HG03139 (cell line): ENCODE data around the gene DIPK1C.
"Not testable (repeated sequence)": the region's sequence is repeated elsewhere in the genome, so short reads cannot be mapped to it uniquely, and the experiment has no call there.

ENCODE experiments used
- ATAC-seq: cut with Tn5 transposase; IDR thresholded peaks from one replicate; pipeline ENCODE4 v1.9.1; 2021; ENCODE audit not compliant: unreplicated experiment

Gene DIPK1C

DNA sequence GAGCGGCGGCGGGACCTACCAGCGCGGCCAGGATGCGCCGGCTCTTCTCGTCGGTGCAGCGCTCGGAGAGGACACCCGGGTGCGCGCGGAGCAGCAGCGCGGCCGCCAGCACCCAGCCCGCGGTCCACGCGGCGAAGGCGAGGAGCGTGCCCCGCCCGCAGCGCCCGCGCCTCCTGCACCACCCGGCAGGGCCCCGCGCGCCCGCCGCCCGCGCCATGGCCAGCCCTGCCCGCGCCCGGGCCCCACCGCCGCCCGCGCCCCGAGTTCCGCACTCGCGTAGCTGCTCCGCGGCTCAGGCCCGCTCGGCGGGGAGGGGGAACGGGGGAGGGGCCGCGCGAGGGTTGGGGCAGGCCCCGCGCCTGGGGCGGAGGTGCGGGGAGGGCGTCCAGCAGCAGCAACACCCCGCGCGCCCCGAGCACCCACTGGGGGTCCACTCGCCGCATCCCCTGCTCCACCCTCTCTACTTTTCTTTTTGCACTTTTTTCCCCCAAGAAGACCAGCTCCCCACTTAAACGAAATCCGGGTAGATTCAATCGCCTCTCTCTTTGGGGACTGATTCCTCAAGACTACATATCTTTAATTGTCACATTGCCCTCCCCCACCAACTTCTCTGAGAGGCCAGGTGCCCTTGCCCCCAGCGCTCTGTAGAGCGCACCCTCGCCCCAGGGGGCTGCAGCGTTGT is at the start of gene DIPK1C:
Gene DIPK1C (minus strand): TSS at position 266 of the 682 bp plus-strand sequence. CDS start 49 bp downstream, at position 217.
- no peak for ATAC-seq

GRCh38 chr18:74506448-74507084 is 49.5 kb upstream of the DIPK1C start:
- ATAC-seq: no peak

DNA sequence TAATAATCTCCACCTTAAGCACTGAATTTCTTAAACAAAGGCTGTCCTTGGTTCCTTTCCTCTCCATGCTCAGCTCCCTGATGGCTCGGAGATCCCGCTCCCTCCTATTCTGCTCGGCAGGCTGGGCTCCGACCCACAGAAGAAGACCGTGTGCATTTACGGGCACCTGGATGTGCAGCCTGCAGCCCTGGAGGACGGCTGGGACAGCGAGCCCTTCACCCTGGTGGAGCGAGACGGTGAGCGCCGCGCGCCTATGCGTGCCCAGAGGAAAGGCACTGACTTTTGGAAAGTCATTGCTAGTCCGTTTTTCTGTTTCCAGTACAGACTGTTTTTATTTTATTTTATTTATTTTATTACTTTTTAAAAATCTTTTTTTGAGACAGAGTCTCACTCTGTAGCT is 48.7 kb upstream of the DIPK1C start:
- no peak for ATAC-seq

- ATAC-seq: no peak
These were observed 46.0 kb upstream of the DIPK1C start for GRCh38 chr18:74503137-74503536.

GRCh38 chr18:74501386-74501785 is 44.3 kb upstream of the DIPK1C start:
- no peak for ATAC-seq

DNA sequence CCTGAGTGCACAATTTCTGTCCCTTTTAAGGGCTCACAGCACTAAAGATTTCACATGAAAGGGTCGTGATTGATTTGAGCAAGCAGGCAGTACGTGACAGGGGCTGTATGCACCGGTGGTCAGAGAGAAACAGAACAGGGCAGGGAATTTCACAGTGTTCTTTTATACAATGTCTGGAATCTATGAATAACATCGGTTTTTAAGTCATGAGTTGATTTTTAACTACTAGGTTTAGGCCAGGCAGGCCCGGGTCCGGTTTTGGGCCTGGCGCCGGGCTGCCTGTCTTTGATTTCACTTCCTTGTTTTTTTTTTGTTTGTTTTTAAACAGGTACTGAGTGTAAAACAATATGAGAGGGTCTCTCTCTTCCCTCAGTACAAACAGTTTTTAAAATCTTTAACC is 43.7 kb upstream of the DIPK1C start:
- not testable (repeated sequence) for ATAC-seq

- no peak for ATAC-seq
These were observed 43.3 kb upstream of the DIPK1C start for GRCh38 chr18:74500372-74500771.

DNA sequence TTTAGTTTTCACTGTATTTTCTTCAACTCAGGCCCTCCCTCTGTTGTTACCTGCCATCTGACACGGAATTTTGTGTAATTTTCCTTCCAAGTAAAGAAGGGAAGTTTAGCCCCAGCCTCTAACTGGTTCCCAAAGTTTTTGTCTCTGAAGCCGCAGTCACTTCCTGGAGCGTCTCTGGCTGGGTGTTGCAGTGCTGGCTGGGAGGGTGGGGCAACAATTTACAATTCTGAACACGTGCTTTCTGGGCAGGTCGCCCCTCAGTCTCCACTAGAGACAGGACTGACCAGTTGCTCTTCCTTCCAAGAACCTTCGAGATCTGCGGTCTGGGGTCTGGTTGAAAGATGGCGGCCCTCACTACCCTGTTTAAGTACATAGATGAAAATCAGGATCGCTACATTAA is 42.5 kb upstream of the DIPK1C start:
- ATAC-seq: peak; percentile 41

DNA sequence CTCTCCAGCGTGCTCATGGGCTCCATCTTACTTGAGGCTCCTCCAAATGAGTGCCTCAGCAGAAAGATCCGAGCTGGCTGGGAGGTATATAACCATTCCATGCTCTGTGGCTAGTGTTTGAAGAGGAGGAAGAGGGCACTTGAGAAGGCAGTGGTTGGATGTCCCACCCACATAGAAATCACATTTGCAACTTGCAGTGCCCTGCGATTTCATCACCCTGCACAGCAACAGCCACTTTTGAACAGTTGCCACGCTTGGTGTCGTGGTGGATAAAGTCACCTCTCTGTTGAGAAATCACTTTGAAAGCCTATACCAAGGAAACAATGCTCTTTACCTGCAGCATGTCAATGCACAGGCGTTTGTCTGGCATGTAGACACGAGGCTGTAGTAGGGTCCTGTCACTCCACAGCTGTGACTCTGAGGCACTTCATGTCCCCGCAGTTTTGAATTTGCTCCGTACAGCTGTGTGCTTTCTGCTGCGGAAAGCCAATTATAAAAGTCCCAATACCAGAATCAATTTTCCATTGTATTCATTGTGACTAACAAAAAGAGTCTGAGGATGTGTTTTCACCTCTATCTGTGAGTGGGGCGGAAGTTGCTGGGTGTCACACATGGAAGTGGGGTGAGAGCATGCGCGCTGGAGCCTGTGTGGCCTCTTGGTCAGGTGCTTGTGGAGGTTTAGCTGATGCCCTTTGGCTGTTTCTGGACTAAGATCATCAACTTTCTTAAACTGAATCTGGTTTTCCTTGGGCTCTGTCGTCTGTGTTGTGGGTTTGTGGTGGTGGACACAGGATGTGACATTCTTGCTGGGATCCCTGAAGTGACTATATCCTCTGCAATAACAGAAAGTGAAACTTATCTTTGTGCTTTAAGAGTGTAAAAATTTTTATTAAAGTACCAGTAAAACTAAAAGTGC is 41.9 kb upstream of the DIPK1C start:
- peak; percentile 24 for ATAC-seq

DNA sequence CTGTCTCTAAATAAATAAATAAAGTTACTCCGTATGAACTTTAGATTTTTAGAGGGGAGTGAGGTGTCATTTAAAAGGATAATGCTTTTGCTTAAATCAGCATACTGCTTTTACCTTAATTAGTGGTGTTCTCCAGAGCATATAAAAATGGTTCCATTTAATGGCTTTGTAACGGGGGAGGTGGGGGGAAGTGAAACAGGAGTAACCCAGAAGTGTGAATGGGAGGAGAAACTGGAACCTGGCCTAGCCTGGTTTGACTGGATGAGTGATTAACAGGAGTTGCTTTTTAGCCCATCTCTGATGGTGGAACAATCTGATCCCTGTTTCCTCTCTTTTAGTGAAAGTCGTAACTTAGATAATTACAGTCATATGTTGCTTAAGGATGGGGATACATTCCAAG is 40.7 kb upstream of the DIPK1C start:
- no peak for ATAC-seq

DNA sequence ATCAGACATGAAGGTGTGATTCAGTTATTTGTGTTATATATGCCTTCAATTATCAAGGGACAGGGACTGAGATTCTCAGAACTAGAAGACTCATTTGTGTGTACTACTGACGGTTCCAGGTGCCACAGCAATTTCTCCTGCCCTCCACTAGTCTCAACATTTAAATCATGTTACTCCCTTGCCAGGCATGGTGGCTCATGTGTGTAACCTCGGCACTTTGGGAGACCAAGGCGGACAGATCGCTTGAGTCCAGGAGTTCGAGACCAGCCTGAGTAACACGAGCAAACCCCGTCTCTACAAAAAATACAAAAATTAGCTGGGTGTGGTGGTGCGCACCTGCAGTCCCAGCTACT is 40.2 kb upstream of the DIPK1C start:
- no peak for ATAC-seq

GRCh38 chr18:74496508-74497323 is 39.6 kb upstream of the DIPK1C start:
- peak; percentile 19 for ATAC-seq

DNA sequence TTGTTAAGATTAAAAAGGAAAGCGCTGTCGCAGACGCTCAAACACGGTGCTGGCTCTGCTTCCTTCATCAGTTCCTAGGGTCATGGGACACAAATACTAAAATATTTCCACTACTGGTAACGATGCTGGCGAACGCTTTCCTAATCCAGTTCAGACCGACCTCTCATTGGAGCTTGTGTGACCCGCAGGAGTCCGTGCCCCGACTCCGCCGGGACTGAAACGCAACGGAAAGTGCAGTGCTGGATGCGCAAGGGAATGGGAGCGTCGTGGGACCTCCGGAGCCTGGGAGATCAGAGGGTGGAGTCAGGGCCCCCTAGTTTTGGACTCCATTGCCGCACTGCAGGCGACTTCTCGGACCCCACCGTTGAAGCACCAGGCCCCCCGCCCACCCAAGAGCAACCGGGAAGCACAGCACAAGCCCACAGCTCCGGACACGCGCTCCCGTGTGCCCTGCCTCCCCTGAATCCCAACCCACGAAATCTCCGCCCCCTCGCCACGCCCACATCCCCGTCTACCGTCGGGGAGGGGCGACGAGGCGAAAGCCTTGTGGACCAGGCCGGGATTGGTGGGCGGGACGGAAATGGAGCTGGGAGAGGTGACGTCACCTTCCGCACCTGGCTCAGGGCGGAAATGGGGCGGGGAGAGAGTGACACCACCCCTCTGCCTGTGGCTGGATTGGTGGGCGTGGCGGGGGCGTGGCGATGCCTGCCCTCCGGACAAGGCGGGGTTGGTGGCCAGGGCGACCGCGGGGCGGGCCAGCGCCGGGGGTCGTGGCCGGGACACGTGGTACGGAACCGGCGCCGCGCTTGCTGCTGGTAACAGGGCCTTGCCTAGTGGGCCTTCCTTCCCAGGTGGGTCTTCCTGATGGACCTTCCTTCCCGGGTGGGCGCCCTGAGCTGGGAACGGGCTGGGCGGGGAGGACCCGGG is 38.7 kb upstream of the DIPK1C start, which contains the start of gene CNDP2:
Gene CNDP2 (plus strand): TSS at position 783 of the 927 bp plus-strand sequence. CDS start 3,611 bp downstream, outside the sequence.
- peak; percentile 75 for ATAC-seq

DNA sequence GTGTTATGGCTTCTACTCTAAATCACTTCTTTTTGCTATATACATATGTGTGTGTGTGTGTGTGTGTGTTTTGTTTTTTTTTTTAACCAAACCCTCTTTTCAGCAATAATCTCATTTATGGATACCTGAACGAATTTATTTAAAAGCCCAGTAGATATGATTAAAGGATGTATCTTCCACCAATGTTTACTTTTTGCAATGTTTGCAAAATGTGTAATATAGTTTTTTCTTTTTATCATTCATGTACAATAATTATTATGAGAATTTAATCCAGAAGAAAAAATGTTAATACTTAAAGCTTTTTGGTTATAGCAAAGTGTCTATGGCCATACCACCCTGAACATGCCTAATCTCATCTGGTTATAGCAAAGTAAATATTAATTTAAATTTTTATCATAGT is 37.4 kb upstream of the DIPK1C start:
- ATAC-seq: no peak

DNA sequence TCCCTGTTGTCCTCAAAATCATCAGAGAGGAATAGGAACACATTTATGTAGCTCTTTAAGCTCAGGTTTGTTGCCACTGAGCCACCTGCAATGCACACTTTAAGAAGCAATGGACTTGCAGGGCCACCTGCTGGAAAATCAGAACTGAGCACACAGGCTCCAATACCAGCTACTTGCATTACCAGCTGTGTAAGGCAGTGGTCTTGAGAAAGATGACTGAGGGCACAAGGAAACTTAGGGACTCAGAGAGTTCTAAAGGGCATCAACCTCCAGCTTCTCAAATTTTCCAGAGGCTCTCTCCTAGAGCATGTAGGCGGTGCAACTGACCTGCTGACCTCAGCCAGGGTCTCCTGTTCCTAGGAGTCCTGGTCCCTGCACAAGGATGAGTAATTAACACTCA is 36.6 kb upstream of the DIPK1C start:
- no peak for ATAC-seq

- no peak for ATAC-seq
These were observed 35.2 kb upstream of the DIPK1C start for GRCh38 chr18:74492259-74492658.

DNA sequence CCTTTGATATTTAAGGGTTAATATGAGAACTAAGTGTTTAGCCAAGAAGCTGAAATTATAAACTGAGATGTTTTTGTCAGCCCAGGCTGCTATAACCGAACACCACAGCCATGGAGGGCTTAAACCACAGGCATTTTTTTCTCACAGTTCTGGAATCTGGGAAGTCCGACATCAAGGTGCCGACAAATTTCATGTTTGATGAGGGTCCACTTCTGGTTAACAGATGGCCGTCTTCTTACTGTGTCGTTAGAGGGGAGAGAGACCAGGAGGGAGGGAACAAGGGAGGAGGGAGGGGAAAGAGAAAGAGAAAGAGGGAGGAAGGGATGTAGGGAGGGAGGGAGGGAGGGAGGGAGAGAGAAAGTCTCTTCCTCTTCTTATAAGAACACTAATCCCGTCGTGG is 32.6 kb upstream of the DIPK1C start:
- no peak for ATAC-seq

DNA sequence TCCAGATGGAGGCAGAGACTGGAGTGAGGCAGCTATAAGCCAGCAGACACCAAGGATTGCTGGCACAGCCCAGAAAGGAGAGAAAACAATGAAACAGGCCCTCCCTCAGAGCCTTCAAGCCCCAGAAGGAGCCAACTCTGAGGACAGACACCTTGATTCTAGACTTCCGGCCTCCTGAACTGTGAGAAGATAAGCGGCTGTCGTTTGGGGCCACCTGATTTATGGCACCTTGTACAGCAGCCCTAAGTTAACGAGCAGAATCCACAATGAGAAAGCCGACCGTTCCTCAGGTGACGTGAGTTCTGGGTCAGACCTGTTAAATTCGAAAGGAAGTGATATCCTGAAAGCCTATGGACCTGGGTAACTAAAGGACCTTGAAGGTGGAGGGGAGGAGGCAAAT is 31.8 kb upstream of the DIPK1C start:
- no peak for ATAC-seq

DNA sequence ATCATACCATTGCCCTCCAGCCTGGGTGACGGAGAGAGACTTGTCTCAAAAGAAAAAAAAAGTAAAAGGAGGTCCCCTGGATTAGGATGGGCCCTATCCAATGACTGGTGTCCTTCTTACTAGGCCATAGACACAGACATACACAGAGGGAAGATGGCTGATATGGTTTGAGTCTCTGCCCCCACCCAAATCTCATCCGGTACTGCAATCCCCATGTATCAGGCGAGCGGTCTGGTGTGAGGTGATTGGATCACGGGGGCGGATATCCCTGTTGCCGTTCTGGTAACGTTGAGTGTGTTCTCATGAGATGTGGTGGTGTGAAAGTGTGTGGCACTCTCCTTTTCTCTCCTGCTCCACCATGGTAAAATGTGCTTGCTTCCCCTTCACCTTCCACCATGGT is 31.2 kb upstream of the DIPK1C start:
- no peak for ATAC-seq
